Measurements from ENCODE around the gene FASN. TPM values are rescaled to one million over a fixed set of nuclear protein-coding genes. Genes with fewer than 3 reads are reported as not detected.
"Not testable (repeated sequence)": the region's sequence is repeated elsewhere in the genome, so short reads cannot be mapped to it uniquely, and the experiment has no call there.

Gene FASN
- total RNA-seq (2014; rRNA removed; shearing (Covaris generic)): 36.7 and 48.7 TPM in 2 replicates

DNA sequence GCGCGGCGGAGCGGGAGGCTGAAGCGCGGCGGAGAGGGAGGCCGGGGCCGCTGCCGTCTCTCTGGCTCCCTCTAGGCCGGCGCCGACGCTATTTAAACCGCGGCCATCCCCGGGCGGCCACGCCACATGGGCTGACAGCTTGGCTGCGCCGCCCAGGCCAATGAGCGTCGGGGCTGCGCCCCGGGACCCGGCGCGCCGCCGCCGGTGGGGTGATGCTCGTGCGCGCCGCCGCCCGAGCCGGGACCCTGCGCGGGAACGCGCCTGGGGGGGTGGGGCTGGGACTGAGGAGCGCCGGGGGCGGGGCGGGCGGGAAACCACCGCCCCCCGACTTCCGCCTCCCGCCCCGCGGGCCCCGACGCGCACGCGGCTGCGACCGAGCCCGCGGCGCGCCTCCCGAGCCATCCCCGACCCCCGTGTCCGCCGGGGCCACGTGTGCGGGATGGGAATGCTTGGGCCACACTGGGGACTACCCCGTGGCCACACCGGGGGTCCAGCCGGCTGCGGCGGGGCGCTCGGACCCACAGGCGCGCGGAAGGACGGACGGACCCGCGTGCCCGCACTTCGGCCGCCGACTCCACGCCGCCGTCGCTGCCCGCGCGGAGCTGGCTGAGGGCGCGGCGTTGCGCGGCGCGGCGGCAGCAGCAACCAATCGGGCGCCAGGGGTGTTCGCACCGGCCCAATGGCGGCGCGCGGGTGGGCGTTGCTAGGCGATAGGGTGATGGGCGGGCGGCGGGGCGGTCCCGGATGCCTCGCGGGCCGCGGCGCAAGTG is at the start of gene FASN:
Gene FASN (minus strand): TSS at position 68 of the 770 bp plus-strand sequence. CDS start 1,791 bp downstream, outside the sequence.
- peak; percentile 89 for DNase-seq (ENCODE audit: low spot score)

- no peak for DNase-seq (ENCODE audit: low spot score)
Measured at GRCh38 chr17:82146663-82147654, 48.9 kb upstream of the FASN start.

DNA sequence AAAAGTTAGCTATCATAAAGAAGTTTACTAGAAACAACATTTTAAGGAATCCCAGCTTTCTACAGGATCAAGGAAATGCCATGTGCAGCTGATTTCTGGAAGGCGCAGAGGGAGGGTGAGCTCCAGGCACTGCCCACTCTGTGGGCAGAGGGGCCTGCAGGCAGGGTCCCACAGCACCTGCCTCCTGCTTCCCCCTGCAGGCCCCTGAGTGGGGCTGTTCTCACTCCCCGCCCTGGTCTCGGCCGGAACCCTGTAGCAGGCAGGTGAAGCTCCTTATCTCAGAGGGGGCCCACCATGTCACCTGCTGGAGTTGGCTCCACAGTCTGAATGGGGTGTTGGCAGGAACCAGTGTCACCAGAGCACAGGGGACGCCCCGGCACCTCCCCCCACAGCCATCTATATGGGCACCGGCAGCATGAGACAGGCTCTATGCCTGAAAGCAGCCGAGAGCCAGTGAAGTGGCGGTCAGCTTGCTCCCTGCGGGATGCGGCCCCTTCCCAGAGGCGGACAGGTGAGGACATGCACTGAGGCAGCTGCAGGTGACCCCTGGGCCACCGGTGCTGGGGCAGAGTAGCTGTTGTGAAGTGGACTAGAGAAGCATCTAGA is 47.6 kb upstream of the FASN start:
- DNase-seq (ENCODE audit: low spot score): no peak

- no peak for DNase-seq (ENCODE audit: low spot score)
Measured at GRCh38 chr17:82143333-82143732, 45.3 kb upstream of the FASN start.

DNA sequence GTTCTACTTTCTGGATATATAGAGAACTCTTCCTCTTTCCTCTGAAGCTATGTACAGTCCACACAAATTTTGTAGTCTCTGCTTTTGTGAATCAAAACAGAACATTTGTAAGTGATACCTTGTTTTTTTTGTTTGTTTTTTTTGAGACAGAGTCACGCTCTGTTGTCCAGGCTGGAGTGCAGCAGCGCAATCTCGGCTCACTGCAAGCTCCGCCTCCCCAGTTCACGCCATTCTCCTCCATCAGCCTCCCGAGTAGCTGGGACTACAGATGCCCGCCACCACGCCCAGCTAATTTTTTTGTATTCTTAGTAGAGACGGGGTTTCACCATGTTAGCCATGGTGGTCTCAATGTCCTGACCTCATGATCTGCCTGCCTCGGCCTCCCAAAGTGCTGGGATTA is 41.9 kb upstream of the FASN start:
- not testable (repeated sequence) for DNase-seq (ENCODE audit: low spot score)

- no peak for DNase-seq (ENCODE audit: low spot score)
Measured at GRCh38 chr17:82138511-82138992, 40.5 kb upstream of the FASN start.

DNA sequence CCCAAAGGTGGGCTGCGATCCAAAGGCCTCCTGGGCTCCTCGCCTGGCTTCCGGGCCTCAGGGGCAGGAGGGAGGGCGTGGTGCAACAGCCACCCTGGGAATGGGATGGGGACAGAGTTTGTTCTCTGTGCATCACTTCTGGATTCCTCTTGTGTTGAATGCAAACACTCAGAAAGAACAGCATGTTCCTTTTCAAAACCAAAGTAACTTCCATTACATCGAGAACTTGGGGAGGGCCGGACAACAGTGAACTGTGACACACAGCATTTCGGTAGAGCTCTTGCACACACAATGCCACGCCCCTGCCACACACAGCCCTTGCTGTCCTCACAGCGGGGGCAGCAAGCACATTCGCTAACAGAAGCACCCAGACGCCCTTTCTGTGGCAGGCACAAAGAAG is 36.1 kb upstream of the FASN start:
- no peak for DNase-seq (ENCODE audit: low spot score)

DNA sequence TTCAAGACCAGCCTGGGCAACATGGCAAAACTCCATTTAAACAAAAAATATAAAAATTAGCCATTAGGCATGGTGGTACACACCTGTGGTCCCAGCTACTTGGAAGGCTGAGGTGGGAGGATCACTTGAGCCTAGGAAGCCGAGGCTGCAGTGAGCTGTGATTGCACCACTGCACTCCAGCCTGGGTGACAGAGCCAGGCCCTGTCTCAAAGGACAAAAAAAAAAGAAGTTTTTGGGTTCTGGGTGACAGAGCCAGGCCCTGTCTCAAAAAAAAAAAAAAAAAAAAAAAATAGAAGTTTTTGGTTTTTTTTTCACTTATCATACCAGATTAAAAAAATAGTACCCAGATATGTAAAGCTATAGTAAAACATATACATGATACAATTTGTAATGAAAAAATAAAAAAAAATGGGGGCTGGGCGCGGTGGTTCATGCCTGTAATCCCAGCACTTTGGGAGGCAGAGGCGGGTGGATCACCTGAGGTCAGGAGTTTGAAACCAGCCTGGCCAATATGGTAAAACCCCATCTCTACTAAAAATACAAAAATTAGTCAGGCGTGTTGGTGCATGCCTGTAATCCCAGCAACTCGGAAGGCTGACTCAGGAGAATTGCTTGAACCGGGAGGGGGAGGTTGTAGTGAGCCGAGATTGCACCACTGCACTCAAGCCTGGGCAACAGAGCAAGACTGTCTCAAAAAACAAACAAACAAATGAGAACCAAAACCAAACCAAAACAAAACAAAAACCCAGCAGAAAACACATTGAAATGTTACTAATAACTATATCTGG is 35.3 kb upstream of the FASN start:
- DNase-seq (ENCODE audit: low spot score): peak; percentile 47

DNA sequence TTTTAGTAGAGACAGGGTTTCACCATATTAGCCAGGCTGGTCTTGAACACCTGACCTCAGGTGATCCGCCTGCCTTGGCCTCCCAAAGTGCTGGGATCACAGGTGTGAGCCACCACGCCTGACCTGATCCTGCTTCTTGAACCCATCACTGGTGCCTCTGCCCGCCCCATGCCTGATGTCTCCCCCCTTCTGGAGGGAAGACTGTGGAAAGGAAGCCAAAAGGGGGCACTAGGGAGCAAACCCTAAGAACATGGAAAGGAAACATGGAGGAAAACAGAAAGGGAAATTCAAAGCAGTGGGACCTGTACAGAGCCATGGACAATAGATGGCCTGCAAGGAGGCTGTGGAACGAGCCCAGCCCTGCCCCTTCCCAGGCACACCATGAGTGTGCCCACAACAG is 31.1 kb upstream of the FASN start:
- no peak for DNase-seq (ENCODE audit: low spot score)

DNA sequence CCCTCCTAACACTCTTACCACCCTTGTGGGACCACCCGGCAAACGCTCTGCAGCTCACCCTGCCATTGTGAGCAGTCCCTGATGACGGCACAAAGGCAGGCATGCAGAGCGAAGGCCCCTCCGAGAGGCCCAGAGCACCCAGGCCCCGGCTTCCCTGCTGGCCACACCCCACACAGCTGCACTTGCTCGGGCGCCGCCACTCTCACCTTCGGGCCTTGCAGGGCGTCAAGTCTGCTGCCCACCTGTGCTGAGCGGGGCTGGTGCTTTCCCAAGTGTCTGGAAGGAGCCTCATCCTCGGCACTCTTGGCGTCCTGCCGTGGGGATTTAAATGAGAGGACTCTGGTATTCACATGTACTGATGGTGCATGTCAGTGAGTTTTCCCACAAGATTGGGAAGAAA is 30.3 kb upstream of the FASN start:
- DNase-seq (ENCODE audit: low spot score): no peak

- no peak for DNase-seq (ENCODE audit: low spot score)
Measured at GRCh38 chr17:82127704-82128103, 29.7 kb upstream of the FASN start.

- DNase-seq (ENCODE audit: low spot score): no peak
Measured at GRCh38 chr17:82127315-82127595, 29.2 kb upstream of the FASN start.

- DNase-seq (ENCODE audit: low spot score): no peak
Measured at GRCh38 chr17:82126556-82127314, 28.7 kb upstream of the FASN start.

GRCh38 chr17:82124101-82124500 is 26.1 kb upstream of the FASN start:
- no peak for DNase-seq (ENCODE audit: low spot score)

GRCh38 chr17:82121660-82122629 is 23.9 kb upstream of the FASN start:
- DNase-seq (ENCODE audit: low spot score): no peak

DNA sequence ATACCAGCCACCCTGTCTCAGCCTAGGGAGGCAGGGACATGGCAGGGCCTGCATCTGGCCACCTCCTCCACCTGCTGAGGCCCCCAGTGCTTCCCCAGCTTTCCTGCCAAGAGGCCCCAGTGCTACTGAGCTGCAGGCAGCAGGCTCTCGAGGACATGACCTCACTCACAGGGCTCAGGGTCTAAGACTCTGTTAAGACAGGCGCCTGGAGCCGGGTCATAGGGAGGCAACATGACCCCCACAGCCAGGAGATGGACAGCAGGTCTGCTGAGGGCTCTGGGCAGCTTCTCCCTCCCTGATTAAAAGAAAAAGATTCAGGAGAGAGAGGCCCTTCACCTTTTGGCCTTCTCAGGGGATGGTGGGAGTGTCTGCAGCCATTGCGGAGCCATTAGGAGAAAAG is 23.2 kb upstream of the FASN start:
- DNase-seq (ENCODE audit: low spot score): no peak

GRCh38 chr17:82120148-82120547 is 22.1 kb upstream of the FASN start:
- peak; percentile 65 for DNase-seq (ENCODE audit: low spot score)

- DNase-seq (ENCODE audit: low spot score): no peak
Measured at GRCh38 chr17:82118815-82119380, 20.9 kb upstream of the FASN start.

- no peak for DNase-seq (ENCODE audit: low spot score)
Measured at GRCh38 chr17:82118168-82118814, 20.3 kb upstream of the FASN start.
